NOMO-1 (cell line): ENCODE results near the gene CDKL1.

ENCODE experiments used
- DNase-seq, 2 experiments: peaks; one replicate each; lab custom pipeline; 2025; ENCODE audit not compliant: unreplicated experiment in 2 of 2; lab: John Stamatoyannopoulos, UW

Gene CDKL1

DNA sequence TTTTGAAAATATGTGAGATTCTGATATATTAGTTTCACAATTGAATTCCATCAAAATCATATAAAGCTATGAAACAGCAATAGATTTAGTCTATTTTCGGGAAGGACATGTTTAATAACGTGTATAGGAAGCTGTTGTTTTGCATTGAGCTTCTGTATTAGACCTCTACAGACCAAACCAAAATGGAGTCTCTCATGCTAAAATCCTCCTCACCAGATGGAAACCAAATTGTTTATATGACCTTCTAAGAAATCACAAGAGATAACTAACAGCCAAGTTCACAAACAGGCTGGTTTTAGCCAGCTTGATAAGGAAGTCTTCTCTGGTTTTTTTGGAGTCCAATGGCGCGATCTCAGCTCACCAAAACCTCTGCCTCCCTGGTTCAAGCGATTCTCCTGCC is 108.5 kb downstream of the CDKL1 start:
- DNase-seq, result no peak

DNA sequence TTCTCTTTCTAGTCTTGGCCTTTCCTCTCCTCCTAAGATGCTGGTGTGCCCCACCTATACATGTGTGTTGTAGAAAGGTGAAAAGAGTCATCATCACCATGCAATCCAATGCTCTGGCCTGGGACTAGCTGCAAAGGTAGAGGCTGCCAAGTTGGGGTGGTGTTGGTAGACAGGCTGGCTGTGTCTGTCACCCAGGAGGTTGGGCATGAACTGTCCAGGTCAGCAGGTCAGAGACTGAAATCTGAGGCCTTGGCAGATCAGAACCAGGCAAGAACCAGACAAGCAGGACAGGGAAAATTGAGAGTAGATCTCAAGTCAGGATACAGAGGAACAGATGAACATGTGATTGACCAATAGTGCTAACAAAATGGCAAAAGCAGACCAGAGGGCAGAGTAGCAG is 110.8 kb downstream of the CDKL1 start:
- DNase-seq, result no peak
